Bladder microvascular endothelial cell (primary cell): ENCODE results near the gene PDCD6IP. TPM values are rescaled to one million over a fixed set of nuclear protein-coding genes. Genes with fewer than 3 reads are reported as not detected.

Experiments
- total RNA-seq: library from RNA; depleted of rRNA; stranded (reverse); fragments of >200 nt; gene quantifications from 2 replicates; pipeline ENCODE4 v1.2.3, GENCODE V29; 2014

Gene PDCD6IP, protein sequence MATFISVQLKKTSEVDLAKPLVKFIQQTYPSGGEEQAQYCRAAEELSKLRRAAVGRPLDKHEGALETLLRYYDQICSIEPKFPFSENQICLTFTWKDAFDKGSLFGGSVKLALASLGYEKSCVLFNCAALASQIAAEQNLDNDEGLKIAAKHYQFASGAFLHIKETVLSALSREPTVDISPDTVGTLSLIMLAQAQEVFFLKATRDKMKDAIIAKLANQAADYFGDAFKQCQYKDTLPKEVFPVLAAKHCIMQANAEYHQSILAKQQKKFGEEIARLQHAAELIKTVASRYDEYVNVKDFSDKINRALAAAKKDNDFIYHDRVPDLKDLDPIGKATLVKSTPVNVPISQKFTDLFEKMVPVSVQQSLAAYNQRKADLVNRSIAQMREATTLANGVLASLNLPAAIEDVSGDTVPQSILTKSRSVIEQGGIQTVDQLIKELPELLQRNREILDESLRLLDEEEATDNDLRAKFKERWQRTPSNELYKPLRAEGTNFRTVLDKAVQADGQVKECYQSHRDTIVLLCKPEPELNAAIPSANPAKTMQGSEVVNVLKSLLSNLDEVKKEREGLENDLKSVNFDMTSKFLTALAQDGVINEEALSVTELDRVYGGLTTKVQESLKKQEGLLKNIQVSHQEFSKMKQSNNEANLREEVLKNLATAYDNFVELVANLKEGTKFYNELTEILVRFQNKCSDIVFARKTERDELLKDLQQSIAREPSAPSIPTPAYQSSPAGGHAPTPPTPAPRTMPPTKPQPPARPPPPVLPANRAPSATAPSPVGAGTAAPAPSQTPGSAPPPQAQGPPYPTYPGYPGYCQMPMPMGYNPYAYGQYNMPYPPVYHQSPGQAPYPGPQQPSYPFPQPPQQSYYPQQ
- total RNA-seq: 57.8 and 148 TPM in 2 replicates

DNA sequence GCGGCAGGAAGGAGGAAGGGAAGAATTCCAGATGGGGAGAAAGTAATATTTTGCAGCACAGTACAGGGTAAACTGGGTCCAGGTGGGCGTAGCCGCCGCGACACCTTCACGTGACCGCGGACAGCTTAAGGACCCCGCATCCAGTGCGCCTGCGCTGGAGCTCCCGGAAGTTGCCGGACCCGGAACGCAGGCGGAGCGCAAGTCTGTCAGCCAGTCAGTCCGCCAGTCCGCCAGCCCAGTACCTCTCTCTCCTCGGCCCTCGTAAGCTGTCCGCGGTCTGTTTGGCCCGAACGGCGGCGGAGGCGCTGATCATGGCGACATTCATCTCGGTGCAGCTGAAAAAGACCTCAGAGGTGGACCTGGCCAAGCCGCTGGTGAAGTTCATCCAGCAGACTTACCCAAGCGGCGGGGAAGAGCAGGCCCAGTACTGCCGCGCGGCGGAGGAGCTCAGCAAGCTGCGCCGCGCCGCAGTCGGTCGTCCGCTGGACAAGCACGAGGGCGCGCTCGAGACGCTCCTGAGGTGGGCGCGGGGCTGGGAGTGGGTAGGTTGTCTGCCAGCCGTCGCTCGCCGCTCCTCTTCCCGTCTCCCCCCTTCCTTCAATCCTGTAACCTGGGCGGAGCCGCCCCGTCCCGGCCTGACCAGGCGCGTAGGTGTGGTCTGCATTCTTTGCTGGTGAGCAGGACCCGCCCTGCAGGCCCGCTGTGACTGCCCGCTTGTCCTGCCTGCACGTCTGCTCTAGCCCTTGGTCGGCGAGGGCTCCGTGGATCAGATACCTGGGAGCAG is at the start of gene PDCD6IP:
PDCD6IP (plus strand) TSS at position 213 of the 784 bp plus-strand sequence; CDS start at position 312, 99 bp downstream.

Other genes starting within 250 kb of the PDCD6IP start
- 40.5 and 112 TPM in 2 replicates for gene CLASP2, start 80.4 kb upstream of the PDCD6IP start, total RNA-seq